HuH-7 (cell line): Measurements from ENCODE around the gene CALN1.
"Not testable (repeated sequence)": the region's sequence is repeated elsewhere in the genome, so short reads cannot be mapped to it uniquely, and the experiment has no call there.

Source experiments
- DNase-seq: peaks from one replicate; pipeline ENCODE4 v3.0.0; 2011; ENCODE audit warnings: low spot score

Gene CALN1

DNA sequence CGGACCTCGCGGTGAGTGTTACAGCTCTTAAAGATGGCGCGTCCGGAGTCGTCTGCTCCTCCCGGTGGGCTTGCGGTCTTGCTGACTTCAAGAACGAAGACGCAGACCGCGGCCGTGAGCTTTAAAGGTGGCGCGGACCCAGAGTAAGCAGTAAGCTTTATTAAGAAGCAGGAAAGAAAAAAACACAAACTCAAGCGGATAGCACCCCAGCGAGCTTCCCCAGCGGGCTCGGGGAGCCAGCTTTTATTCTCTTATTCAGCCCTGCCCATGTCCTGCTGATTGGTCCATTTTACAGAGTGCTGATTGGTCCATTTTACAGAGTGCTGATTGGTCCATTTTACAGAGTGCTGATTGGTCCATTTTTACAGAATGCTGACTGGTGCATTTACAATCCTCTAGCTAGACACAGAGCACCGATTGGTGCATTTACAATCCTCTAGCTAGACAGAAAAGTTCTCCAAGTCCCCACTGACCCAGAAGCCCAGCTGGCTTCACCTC is at the start of gene CALN1:
TSS of gene CALN1 (minus strand) at position 218 of the 498 bp plus-strand sequence.
- DNase-seq = not testable (repeated sequence)

DNA sequence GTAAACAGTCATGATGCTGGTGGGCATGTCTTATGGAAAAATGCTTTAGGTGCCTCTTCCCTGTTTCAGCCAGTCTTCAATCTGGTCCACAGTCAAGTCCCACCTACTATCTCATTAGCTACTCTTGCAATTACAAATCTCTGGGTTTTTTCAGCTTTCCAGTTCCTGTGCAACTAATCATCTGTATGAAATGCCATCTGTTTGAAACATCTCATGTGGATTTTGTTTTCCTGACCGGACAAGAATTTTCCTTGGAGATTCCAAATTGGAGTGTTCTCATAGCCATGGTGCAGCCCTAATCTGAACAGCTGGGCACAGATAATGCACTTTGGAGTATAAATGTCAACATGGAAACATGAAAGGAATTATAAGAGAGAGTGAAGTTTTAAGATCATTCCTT is 41.3 kb upstream of the CALN1 start:
- DNase-seq = no peak

DNA sequence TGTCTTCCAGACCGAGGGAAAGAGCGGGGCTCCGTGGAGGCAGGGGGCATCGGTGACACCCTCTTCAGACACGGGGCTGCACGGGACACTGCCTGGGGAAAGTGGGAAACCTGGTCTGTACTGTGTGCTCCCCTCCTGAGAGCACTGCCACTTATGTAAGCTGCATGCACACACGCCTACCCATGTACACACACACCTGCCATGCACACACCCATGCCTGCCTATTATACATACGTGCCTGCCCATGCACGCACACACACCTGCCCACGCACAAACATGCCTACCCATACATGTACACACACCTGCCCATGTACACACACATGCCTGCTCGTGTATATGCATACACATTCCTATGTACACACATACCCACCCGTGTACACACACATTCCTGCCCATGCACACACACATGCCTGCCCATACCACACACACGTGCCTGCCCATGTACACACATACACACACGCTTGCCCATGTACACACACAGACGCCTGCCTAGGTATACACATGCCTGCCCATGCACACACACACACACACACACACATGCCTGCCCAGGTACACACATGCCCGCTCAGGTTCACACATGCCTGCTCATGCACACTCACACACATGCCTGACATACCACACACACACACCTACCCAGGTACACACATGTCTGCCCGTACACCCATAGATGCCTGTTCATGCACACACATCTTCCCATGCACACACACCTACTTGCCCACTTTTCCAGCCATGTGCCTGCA is 35.5 kb upstream of the CALN1 start:
- DNase-seq = no peak

DNA sequence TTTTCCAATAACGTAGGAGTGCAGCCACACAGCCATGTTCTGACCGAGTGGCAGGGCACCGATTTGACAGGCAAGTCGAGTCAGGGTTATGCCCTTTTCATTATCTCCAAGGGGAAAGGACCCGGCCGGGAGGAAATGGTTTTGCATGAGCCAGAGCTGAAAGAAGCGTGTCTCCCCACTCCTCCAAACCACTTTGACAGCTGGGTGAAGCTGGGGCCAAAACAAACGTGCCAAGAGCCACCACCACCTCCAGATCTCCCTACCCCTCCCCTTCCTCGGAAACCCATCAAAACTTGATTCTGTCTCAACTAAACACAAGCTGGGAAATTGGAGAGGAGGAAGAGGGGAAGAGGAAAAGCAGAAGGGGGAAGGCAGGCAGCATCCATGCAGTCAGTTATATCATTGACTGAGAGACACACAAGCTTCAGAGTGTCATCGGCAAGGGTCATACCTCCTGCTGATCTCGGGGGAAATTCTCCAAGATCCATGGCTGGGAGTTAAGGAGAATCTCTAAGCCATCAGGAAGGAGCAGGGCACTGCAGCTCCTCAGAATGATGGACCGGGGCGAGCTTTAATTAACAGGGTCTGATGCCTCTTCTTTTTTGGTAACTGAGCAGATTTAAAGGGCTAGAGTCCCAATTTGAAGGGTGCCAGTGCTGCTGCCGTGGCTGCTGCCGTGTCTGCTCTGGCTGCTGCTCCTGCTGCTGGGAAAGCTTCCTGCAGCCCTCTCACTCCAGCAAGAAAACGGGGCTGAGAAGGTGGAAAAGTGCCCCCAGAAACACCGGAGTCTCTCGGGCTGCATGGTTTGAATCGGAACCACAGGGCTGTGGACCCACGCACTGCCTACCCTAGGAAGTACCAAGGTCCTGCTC is 34.7 kb upstream of the CALN1 start:
- no peak for DNase-seq

DNA sequence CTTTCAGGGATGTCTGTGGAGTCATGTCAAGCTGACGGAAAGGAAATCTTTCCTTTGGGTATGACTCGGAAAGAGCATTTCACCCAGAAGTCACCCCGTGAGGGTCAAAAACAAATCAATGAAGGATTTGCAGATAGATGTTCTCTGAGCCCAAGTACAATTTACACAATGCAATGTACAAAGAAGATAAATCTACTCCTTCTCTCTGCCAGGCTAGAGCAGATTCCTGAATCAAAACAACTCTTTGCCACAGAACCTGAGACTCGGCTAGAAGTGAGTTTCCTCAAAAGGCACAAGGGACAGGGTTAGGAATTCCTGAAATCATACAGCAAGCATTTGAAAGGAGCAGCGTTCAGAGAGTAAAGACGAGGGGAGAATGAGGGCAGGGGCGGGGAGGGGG is 34.0 kb upstream of the CALN1 start:
- DNase-seq = no peak

DNA sequence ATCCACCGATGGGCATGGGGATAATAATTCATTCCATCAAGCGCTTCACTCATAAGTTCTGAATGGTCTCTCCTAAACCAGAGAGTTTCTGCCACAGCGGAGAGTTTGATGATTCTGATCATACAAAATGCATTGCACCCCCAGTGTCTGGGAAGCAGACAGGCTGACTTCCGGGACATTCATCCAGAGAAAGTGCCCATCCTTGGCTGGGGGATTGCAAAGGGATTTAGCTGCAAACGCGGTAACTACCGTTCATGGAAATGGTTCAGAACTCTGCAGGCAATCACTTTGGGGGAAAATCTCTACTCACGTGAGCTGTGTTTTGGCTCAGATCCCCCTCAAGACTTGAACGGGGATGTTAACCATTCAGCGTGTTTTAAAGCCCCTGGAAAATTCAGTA is 33.4 kb upstream of the CALN1 start:
- DNase-seq = no peak

DNA sequence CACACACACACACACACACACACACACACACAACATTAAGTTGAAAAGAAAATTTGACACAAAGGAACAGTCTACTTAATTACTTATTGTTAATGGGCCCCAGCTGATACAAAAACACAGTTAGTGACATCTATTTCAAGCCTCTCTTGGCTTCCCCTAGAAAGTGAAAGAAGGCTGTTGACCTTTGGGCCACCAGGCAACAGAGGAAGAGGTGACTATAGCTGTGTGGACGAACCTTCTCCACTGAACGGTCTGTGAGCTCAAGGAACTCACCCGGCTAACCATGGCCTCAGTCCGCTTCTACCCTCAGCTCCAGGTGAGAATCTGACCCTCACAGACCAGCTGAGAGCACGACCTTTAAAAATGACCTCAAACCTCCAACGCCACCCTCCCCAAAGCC is 32.9 kb upstream of the CALN1 start:
- DNase-seq = no peak

DNA sequence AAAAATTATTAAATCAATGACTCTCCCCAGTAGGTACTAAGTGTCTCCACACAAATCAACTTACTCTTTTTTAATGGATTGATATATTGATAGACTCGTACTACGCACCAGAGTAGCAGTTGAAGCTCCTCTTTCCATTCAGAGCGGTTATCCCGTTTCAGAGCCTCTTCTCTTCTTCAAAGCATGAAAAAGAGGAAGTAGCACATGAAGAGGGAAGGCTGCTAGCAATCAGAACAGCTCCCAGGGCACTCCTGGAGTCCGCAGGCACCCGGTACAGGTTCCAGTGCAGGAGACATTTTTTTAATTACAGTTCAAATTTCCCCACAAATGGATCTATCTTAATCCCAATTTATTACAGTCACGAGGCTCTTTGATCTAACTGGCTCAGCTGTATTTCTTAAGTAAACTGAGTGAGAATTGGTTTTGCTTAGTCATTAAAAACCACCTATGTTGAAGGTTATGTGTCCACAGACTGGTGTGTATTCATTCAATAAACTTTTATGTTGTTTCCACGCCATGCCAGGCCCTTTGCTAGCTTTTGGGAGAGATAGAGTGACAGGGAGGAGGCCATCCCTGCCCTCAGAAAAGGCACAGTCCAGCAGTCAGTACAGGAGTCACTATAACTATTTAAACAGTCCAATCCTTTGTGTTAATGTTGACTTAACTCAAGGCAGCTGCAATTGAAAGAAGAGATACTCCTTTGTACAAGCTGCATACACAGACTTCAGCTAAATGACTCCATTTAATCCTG is 32.1 kb upstream of the CALN1 start:
- DNase-seq = no peak

DNA sequence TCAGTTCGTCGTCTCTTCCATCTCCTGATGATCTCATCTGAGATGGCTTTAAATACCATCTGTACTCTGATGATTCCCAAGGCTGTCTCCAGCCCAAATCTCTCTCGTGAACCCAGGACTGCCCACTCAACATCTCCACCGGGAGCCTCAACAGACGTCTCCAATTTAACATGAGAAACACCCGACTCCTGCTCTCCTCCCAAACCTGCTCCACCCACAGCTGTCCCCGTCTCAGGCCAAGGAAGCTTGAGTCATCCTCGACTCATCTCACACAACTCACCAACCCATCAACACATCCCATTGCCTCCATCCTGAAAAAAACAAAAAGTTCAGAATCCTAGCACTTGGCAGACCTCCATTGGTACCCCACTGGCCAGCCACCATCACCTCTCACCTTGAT is 29.7 kb upstream of the CALN1 start:
- no peak for DNase-seq

DNA sequence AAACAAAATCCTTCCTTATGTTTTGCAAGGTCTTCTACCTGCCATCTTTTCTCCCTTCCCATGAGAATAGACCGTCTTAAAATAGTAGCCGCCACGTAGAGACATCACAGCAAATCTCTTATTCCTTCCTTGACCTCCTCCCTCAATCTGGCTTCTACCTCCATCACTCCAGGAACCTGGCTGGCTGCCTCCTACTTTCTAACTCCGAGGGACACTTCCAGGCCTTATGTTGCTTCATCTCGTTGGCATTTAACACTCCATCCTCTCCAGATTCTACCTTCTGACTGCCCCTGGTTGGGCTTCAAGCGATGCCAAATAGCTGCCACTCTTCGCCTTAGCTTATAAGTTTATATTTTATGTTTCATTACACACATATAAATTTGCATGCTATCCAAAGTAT is 26.4 kb upstream of the CALN1 start:
- DNase-seq = no peak

DNA sequence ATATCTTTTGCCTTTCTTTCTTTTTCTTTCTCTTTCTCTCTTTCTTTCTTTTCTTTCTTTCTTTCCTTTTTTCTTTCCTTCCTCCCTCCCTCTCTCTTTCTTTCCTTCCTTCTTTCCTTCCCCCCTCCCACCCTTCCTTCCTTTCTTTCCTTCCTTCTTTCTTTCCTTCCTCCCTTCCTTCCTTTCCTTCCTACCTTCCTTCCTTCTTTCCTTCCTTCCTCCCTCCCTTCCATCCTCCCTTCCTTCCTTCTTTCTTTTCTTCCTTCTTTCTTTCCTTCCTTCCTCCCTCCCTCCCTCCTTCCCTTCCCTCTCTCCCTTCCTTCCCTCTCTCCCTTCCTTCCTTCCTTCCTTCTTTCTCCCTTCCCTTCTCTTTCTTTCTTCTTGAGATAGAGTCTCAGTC is 25.5 kb upstream of the CALN1 start:
- no peak for DNase-seq

DNA sequence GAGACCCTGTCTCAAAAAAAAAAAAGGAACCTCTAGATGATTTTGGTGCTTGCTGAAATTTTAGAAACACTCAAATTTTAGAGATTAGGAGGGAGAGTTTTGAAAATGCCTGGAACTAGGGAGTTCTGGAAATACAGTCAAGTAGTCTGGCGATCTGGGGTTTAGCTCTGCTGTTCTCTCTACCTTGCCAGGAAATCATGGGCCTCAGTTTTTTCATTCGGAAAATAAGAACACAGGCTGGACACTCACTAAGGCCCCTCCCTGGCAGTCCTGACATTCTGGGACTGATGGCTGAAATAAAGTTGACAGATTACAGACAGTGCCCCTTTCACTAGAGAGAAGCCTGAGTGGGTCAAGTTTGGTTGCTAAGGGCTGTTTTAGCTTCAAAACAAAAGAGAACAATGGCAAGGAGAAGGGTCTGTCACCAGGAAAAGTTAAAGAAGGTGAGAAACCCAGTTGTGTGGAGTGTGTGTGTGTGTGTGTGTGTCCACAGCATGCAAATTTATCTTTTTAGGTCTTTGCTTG is 25.0 kb upstream of the CALN1 start:
- DNase-seq = no peak

DNA sequence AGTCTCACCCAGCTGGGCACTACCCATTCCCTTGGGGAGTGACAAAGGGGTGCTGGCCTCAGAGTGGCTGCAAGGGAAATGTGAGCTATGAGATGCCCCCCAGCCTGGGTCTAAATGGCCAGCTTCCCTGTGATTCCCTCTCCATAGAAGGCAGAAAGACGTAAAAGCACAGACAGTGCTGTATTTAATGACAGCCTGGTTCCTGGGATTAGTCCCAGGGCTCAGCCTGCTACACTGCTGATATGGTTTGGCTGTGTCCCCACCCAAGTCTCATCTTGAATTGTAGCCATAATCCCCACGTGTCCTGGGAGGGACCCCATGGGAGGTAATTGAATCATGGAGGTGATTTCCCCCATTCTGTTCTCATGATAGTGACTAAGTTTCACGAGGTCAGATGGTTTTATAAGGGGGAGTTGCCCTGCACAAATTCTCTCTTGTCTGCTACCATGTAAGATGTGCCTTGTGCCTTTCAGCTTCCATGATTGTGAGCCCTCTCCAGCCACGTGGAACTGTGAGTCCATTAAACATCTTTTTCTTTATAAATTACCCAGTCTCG is 23.9 kb upstream of the CALN1 start:
- DNase-seq = no peak

DNA sequence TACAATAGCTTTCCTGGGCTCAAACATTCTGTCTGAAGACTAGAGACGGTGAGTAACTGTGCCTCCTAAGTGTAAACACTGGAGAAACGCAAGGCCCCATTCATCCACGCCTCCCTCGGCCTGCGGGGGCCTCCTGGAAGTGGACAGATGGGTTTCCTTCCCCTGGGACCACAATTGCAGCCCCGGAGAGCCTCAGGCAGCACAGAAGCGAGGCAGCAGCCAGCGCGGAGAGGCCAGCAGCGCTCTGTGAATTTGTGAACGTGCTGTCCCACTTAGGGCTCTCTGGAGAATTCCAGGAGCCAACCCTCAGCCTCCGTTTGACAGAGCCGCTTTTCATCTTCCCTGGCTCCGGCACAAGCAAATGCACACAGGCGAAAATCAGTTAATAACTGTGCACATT is 23.2 kb upstream of the CALN1 start:
- DNase-seq = no peak

DNA sequence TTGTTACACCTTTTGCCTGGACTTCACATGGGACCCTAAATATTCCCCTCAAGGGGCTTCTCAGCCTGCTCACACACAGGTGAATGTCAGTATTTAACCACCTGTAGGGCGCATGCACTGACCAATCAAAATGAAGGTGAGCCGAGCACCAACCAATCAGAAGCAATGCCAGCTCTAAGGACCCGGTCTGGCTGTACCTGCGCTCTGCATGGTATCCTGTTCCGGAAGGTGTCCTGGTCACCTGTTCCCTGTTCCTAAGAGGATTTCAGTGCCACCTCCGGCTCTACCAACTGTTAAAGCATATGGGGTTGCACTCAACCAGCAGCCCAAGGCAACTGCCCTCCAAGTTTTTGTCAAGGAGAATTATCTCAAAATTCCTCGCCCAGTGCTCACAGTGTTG is 18.4 kb upstream of the CALN1 start:
- no peak for DNase-seq

DNA sequence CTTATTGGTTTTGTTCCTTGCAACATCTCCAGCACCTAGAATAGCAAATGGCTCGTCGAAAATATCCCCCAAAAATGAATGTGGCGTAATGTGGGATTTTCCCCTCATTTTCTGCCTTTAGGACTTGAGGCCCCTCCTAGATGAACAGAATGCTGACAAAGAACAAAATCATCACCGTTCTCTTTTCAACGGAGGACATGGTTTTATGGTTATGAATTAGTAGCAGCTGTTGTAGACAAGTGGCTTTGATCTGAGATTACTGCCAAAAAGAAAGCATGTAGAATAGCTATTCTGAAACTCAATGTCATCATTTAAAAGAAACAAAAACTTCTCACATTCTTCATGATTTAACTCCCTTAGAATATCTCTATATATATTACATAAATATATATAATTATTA is 17.2 kb upstream of the CALN1 start:
- DNase-seq = no peak

DNA sequence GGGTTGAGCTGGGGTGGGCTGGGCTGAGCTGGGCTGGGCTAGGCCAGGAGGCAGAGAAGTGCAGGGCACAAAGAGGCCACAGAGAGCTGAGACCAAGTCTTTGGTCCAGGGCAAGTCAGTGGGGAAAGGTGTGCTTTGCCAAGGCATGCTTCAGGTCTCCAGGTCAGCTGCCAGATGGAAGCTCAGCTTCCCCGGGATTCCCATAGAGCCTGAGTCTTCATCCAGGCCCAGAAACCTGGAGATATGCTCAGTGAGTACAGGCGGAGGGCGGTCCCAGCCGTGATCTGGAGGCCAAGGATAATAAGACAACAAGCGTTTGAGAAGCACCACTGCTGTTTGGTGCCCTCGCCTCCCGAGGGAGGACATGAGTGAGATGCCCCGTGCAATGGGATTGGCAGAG is 4.7 kb upstream of the CALN1 start:
- DNase-seq = no peak

DNA sequence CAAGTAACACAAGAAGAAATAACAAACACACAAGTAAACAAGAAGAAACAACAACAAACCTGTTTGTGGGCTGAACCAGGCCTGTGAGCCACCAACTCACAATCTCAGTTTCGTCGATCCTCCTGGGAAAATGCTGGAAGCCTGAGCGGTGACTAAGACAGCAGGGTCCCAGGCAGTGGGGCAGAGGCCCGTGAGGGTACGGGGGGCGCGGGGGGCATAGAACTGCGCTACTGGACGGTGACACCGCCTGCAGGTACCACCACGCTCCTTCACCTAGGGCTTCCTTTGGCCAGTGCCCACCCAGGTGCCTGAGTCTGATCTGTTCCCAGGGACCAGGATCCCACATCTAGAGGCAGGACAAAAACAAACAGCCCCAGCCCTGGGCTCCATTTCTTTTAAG is 3.4 kb upstream of the CALN1 start:
- DNase-seq = no peak

DNA sequence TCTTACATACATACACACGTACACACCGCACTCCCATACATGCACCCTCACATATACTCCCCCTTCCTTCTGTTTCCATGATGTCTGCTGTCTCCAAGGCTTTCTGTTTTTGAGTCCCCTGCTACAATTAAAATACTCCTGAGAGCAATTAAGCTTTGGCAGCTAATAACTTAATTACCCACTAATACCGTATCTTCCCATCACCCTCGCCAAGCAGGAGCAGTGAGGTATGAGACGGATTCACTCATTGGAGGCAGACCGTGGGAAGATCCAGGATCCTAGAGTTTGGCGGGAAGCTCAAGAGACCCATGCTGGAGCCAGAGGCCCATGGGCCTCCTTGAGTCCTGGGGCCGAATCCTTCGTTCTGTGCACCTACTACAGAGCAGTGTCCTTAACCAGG is 1.7 kb upstream of the CALN1 start:
- DNase-seq = no peak

DNA sequence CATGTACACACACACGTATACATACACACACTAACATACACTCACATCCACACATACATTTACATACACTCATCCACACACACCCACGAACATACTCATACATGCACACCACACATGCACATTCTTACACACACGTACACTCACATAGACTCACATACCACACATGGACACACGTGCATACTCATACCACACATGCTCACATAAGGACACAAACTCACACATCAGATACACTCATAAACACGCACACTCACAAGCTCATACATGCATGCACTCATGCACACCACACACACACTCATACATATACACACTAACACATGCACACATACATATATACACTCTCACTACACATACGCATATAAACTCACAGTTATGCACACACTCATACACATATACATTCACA is 1.2 kb upstream of the CALN1 start:
- no peak for DNase-seq

DNA sequence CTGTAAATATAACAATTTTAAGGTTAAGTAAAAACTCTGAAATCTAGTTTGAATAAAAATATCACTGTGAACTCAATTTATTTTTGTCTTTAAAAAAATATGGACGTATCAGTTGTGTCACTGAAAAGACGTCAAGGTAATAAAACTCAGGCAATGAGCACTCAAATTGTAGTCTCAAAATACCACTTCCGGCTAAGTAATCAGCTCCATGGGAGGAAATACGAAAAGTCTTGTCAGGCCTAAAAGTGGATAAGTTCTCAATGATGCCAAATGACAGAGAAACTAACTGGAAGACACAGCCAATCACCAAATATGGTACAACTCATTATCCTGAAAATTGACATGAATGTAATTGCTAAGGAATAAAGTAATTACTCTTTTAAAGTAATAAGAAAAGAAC is 719 bp downstream of the CALN1 start:
- DNase-seq = no peak

DNA sequence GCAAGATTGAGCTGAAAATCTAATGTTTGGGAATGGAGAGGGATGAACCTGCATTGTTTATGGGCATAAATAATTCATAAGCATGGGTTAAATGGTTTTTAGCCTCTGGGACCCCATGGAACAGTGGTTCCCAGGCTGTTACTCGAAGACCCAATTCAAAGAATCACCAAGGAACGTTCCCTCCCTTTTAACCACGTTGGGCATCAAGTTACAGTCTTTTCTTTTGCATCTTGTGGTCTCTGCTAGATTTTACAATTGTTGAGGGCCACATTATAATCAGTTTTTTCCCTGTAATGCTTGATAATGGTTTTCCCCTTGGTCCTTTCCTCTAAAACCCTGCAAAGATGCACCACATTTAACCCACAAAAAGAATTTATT is 2.5 kb downstream of the CALN1 start:
- no peak for DNase-seq
